Measurements from ENCODE around the gene PARD3B.

Gene PARD3B

DNA sequence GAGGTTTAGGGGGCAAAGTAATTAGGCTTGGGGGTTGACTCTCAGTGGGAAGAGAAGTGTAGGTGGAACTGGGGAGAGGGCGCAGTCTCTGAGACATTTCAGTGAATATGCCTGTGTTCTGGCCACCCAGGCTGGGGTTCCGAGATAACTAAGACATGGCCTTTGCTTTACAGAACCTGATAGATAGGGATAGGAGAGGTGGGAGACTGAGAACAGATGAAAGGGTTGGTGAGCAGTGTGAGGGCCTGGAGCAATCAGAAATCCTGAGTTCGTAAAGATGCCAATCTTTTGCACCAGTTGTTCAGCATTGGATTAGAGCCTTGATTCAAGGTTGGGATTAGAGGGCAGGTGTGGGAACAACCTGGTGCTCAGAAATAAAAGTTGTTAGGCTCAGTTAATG lies 15.6 kb downstream of the PARD3B start:
- TF ChIP-seq CTCF (IDR thresholded peaks at IDR 0.05; ENCODE audit: extremely low read depth, missing control alignments): no peak
- DNase-seq (ENCODE audit: low spot score): no peak

DNA sequence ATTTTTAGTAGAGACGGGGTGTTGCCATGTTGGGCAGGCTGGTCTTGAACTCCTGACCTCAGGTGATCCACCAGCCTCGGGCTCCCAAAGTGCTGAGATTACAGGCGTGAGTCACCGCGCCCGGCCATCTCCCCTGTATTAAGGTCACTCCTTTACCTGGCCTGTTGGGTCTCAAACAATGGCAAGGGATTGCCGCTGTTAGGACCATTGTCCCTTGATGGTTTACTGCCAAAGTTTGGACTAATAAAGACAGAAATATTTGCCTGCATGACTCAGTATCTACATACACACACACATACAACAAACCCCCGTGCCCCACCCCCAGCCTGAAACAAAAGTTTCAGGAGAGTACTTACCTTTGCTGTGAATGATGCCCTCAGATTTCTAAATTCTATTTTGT lies 16.5 kb downstream of the PARD3B start:
- DNase-seq (ENCODE audit: low spot score): no peak
- no peak for TF ChIP-seq CTCF (IDR thresholded peaks at IDR 0.05; ENCODE audit: extremely low read depth, missing control alignments)

DNA sequence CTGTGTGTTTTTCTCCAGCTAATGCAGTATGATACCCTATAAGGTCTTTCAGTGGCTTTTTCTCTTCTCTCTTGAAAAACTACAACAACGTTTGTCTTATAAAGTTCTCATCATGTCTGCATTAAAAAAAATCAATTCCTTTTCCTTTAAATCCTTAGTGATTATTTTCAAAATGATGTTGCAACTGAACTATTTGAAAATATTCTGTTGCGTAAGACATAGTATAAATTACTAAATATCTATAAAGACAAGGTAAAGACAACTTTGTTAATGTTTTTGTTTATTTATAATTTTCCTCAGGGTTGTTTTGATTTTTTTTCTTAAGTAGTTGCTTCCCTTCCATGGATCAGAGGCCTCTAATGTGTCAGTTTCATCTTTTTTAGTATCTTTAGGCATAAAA lies 21.2 kb downstream of the PARD3B start:
- DNase-seq (ENCODE audit: low spot score): no peak
- no peak for TF ChIP-seq CTCF (IDR thresholded peaks at IDR 0.05; ENCODE audit: extremely low read depth, missing control alignments)

DNA sequence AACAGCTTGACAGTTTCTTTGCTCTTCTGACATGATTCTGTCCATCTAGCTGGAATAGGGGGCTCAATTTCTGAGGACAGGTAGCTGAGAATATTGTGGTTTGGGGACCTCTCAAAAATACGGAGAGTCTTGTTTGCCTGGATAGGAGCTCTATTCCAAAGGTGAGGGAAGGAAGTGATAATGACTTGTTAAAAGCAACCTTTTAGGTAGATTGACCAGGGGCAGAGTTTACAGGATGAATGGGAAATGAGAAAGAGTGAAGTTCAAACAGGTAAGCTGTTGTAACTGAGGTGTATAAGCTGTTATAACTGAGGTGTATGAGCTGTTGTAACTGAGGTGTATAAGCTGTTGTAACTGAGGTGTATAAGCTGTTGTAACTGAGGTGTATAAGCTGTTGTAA lies 25.1 kb downstream of the PARD3B start:
- TF ChIP-seq CTCF (IDR thresholded peaks at IDR 0.05; ENCODE audit: extremely low read depth, missing control alignments): no peak
- DNase-seq (ENCODE audit: low spot score): no peak

DNA sequence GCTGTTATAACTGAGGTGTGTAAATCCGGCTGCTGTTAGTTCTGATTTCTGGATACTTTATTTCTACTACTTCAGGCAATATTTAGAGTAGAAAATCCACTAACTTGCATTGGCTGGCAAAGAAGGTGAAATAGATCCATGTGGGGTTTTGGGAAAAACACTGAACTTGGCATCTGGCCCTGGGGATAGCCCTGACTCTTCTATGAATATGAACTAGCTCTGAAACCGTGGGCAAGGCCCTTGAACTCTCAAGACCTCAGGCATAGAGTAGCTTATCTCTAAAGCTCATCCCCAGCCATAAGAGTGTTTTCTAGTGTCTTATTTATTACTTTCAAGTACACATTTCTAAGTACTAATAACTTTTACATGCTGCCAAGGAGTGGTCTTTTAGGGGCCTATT lies 25.8 kb downstream of the PARD3B start:
- no peak for DNase-seq (ENCODE audit: low spot score)
- no peak for TF ChIP-seq CTCF (IDR thresholded peaks at IDR 0.05; ENCODE audit: extremely low read depth, missing control alignments)

DNA sequence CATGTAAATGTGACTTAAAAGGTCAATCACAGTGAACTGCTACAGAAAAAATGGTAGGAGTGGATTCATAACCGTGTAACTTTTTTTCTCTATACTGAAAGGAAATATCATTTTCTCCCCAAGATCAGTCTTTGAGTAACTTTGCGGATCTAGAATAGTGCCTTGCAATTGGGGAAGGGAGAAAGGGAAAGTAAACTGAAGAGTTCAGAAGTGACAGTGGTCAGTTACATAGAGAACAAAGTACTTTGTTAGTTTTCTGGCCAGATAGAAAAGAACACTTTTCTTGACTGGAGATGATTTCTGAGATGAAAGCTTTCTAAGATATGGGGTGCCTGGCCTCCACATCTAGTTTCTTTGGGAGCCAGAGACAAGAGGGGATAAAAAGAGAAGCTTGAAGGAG lies 26.6 kb downstream of the PARD3B start:
- no peak for DNase-seq (ENCODE audit: low spot score)
- no peak for TF ChIP-seq CTCF (IDR thresholded peaks at IDR 0.05; ENCODE audit: extremely low read depth, missing control alignments)

GRCh38 chr2:204573221-204573620 lies 27.9 kb downstream of the PARD3B start:
- DNase-seq (ENCODE audit: low spot score): no peak
- no peak for TF ChIP-seq CTCF (IDR thresholded peaks at IDR 0.05; ENCODE audit: extremely low read depth, missing control alignments)
